GM19025 (cell line): Measurements from ENCODE around the gene EIF3J.
"Not testable (repeated sequence)": the region's sequence is repeated elsewhere in the genome, so short reads cannot be mapped to it uniquely, and the experiment has no call there.

Source experiments
- ATAC-seq: cut with Tn5 transposase; IDR thresholded peaks from one replicate; pipeline ENCODE4 v1.9.1; 2021; ENCODE audit warnings: mild to moderate bottlenecking, low read depth, moderate library complexity; ENCODE audit not compliant: unreplicated experiment

The EIF3J gene

GRCh38 chr15:44536962-44537734, at the start of gene EIF3J:
TSS of gene EIF3J (plus strand) at chr15:44537147. CDS start at chr15:44537195, 48 bp downstream.
- peak; percentile 82 for ATAC-seq

- no peak for ATAC-seq
These were observed 47.5 kb upstream of the EIF3J start for GRCh38 chr15:44489464-44489863.

- ATAC-seq, result no peak
These were observed 46.3 kb upstream of the EIF3J start for GRCh38 chr15:44490622-44491021.

- ATAC-seq, result no peak
These were observed 44.9 kb upstream of the EIF3J start for GRCh38 chr15:44492040-44492439.

- ATAC-seq, result no peak
These were observed 44.3 kb upstream of the EIF3J start for GRCh38 chr15:44492672-44493071.

- no peak for ATAC-seq
These were observed 41.4 kb upstream of the EIF3J start for GRCh38 chr15:44495562-44495961.

GRCh38 chr15:44500555-44500954, 36.4 kb upstream of the EIF3J start:
- no peak for ATAC-seq

- ATAC-seq, result no peak
These were observed 35.1 kb upstream of the EIF3J start for GRCh38 chr15:44501768-44502366.

- ATAC-seq, result no peak
These were observed 20.5 kb upstream of the EIF3J start for GRCh38 chr15:44516436-44516835.

GRCh38 chr15:44519537-44519936, 17.4 kb upstream of the EIF3J start:
- ATAC-seq, result no peak

GRCh38 chr15:44525018-44525417, 11.9 kb upstream of the EIF3J start:
- ATAC-seq, result no peak

GRCh38 chr15:44527241-44527640, 9.7 kb upstream of the EIF3J start:
- no peak for ATAC-seq

GRCh38 chr15:44529864-44530604, 6.9 kb upstream of the EIF3J start:
- ATAC-seq, result no peak

GRCh38 chr15:44530653-44531052, 6.3 kb upstream of the EIF3J start:
- ATAC-seq, result no peak

- ATAC-seq, result not testable (repeated sequence)
These were observed 4.7 kb upstream of the EIF3J start for GRCh38 chr15:44532275-44532674.

- ATAC-seq, result no peak
These were observed 4.3 kb upstream of the EIF3J start for GRCh38 chr15:44532689-44533088.

- ATAC-seq, result no peak
These were observed 1.9 kb upstream of the EIF3J start for GRCh38 chr15:44535092-44535491.

- no peak for ATAC-seq
These were observed 1.2 kb upstream of the EIF3J start for GRCh38 chr15:44535523-44536301.

- ATAC-seq, result peak; percentile 53
These were observed 515 bp upstream of the EIF3J start for GRCh38 chr15:44536302-44536961.

GRCh38 chr15:44537735-44538240, 841 bp downstream of the EIF3J start:
- no peak for ATAC-seq
